KG1 (cell line): ENCODE data around the gene KRT38.

Experiments
- DNase-seq: peaks from one replicate; lab custom pipeline; 2025; lab: John Stamatoyannopoulos, UW

The KRT38 gene

GRCh38 chr17:41440531-41441033 is at the start of gene KRT38:
TSS of gene KRT38 (minus strand) at chr17:41440983. CDS start at chr17:41440921, 62 bp downstream.
- DNase-seq = no peak

DNA sequence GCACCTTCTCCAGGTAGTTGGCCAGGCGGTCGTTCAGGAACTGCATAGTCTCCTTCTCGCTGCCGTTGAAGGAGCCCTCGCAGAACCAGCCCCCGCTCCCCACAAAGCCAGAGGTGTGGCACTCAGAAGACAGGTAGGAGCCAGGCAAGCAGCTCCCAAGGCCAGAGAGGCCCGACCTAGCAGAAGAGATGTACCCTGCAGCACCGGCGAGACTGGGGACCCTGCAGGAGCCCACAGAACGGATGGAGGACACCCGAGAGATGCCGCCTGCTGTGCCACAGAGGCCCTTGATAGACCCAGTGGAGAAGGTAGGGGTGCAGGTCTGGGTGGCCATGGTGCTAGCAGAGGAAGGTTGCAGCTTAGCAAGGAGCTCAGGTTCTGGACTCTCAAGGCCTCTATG is 48.7 kb upstream of the KRT38 start, which contains the start of gene KRT36:
Gene KRT36 (minus strand): TSS at position 380 of the 400 bp plus-strand sequence. CDS start 46 bp downstream, at position 334.
- no peak for DNase-seq

DNA sequence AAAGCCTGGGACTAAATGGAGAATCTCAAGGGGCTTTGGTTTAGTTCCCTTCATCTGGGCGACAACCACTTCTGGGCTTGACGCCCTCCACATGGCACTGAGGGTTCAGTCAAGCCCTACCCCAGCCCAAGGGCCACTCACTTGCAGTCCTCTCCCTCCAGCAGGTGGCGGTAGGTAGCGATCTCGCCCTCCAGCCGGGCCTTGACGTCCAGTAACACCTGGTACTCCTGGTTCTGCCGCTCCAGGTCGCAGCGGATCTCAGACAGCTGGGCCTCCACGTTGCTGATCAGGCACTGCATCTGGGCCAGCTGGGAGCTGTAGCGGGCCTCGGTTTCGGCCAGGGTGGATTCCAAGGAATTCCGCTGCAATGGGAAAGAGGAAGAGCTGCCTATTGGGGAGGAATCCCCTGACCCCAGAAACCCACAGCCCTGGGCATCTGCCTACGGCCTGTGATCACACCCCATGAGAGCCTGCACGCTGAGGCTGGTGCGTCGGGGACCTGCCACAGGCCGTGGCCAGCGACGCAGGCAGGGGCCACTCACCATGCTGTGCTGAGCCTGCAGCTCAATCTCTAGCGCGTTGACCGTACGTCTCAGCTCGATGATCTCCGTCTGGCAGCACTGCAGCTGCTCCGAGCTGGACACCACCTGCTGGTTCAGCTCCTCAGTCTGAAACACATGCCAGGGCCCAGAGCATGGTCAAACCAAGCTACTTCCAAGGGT is 46.2 kb upstream of the KRT38 start:
- DNase-seq = no peak

DNA sequence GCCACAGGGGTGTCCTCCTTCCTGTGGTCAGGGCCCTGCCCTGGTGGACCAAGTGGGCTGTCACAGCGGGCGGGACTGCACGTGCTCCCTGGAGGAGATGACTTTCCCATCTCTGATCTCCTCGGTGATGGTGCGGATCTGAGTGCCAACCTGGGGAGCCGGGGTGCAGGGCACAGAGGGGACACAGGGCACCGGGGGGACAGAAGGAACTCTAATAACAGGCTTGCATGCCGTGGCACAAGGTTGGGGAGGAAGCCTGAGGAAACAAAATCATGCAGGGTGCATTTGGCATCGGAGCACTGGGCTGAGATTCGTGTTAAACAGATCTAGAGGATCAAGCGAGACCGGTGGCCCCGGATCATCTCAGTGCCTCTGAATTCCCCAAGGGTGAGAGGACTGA is 45.5 kb upstream of the KRT38 start:
- no peak for DNase-seq

- DNase-seq = no peak
These were observed 44.4 kb upstream of the KRT38 start for GRCh38 chr17:41484920-41485904.

DNA sequence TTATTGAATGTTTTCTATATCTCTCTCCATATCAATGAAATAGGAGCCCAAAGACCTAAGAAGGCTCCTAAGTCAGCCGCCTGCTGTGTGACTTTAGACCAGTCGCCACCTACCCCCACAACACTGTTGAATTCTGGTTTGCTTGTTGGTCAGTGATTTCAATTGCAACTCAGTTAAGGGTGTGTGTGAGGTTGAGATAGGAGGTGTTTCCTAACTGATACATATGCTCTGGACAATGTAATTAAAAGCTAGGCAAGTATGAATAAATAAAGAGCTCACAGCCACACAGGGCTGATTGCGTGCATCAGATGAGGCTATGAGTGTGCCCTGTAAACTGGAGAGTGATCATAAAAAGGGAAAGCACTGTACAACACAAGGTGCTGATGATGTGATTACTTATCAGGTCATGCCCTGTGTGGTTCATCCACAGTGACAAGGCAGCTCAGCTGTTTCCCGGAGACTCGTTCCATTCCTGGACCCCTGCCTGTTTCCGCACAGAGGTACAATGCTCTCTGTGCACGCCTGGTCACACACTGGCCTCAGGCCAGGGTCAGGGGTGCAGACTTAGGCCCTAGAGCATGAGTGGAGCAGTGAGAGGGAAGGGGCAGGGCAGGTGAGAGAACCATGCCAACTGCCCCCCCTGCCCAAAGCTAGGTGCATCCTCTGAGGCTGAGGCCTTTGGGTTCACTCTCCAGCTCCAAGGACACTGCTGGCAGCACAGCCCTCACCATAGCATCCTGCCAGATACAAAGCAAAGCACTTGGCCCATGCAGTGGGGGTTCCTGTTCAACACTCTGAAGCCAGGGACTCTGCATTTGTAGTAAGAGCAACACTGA is 43.4 kb upstream of the KRT38 start:
- no peak for DNase-seq

DNA sequence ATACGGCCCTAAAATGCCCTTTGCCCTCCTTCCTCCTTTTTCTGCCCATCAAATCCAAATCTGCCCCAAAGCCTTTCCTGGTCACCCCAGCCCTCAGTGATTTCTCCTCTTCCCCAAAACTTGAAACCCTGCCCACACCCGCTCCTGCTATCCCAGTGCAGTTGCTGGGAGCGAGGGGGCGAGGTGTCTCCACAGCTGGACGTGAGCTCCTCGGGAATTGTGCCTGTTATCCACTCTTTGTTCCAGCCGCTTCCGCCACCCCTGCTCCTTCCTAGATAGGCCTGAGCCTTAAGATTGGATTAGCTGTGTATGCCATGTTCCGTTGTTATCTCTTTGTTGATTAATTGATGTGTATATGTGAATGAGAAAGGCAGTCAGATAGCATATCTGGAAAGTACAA is 42.7 kb upstream of the KRT38 start:
- DNase-seq = no peak

GRCh38 chr17:41481036-41481435 is 40.3 kb upstream of the KRT38 start, which contains the start of gene KRT35:
TSS of gene KRT35 (minus strand) at chr17:41481151. CDS start at chr17:41481097, 54 bp downstream.
- no peak for DNase-seq

DNA sequence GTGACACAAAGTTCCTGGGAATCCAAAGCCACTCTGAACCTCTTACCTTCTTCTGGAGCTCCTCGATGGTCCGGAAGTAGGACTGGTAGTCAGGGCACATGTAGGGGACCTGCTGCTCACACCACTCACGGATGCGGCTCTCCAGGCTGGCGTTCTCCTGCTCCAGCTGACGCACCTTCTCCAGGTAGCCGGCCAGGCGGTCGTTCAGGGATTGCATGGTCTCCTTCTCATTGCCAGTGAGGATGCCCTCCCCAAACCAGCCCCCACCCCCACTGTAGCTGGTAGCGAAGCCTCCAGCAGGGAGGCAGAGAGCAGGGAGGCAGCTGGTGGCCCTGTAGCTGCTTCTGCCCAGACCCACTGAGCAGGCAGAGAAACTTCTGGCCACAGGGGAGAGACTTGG is 39.8 kb upstream of the KRT38 start:
- DNase-seq = no peak

GRCh38 chr17:41480136-41480535 is 39.4 kb upstream of the KRT38 start:
- DNase-seq = no peak

DNA sequence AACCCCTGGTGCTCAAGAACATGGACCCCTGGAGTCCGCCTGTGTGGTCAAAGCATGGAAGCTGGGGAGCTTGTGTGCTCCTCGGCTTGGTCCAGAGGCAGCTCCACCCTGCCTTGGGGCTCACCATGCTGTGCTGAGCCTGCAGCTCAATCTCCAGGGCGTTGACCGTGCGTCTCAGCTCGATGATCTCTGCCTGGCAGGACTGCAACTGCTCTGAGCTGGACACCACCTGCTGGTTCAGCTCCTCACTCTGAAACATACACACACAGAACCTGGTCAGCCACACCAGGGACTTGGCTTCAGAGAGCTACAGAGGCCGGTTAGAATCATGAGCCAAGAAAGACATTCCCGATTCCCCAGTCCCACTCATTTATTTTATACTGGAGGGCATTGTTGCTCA is 37.5 kb upstream of the KRT38 start:
- DNase-seq = no peak

DNA sequence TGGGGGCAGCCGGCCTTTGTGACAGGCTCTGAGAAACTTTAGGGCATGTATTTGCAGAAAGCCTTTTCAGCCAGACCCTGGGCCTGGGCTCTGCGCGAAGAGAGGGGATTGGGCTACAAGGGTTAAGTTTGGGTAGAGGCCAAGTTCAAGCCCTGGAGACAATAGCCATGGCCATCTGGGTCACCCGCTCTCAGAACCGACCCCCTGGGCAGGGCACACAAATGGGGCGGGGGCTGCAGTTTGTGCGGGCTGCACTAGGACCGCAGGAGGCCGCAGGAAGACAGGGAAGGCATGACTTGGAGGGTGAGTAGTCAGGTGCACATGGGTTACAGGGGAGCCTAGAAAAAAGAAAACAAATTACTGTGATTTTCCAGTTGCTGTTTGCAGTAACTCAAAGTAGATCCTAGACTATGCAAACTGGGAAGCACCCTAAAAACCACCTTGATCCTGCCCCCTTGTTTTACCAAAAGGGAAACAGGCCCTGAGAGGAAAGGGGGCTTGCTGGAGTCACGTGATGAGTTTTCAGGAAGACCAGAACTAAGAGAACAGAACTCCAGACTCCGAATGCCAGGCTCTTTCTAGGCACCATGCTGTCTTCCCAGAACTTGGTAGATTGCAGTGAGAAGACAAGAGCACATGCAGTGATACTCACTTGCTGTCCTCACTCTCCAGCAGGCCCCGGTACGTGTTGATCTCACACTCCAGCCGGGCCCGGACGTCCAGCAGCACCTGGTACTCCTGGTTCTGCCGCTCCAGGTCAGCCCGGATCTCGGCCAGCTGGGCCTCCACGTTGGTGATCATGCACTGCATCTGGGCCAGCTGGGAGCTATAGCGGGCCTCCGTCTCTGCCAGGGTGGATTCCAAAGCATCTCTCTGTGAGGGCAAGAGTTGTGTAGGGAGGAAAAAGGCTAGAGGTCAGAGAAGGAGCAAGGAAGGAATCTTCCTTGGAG is 36.4 kb upstream of the KRT38 start:
- DNase-seq = no peak

DNA sequence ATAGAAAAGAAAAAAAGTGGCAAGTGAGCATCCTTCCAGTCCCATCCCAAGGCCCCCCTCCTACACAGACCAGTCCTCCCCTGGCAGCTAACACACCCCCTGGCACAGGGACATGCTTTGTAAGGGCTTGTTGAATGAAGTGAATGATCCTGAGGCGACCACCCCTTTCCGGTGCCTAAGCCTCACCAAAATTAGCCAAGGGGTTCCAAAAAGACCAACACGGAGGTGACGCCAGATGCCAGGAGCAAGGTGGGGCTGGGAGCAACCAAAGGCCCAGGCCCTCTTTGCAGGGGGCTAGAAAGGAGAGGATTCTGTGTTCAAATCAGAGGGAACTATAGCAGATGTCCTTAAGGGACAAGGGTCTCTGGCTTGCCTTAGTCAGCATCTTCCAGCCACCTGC is 34.6 kb upstream of the KRT38 start:
- DNase-seq = no peak

DNA sequence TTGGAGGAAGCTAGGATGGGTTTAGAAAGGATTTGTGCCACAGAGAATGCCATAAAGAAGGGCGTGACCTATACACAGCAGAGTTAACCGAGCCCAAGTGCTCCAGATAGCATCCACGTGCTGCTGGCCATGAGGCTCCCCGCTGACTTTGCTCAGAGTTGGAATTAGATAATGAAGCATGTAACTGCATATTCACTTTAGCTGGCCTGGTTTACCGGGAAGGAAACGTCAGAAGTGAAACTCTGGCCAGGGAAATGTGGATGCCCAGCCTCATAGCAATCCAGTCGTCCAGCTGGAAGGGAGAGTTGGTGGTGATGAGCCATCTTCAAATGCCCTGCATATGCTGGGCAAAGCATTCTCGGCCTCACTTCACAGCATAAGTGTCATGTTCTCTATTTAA is 34.1 kb upstream of the KRT38 start:
- no peak for DNase-seq

DNA sequence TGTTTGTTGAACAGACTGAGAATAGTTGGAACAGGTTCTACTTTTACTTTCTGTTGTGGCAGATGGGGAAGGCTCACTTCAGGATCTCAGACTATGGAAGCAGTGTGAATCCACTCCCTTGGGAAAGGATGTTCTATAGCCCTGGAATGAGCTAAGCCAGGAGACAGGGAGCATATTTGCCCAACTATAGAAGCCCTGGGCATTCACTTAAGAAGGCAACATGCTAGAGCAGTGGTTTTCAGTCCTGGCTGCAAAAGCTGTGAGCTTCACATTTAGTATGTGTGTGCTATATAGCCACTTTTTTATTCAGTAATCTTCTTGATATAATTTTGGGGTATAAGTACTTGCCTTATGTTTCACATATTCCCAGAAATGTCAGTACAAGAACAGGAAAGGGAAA is 27.6 kb upstream of the KRT38 start:
- no peak for DNase-seq

GRCh38 chr17:41467561-41467960 is 26.8 kb upstream of the KRT38 start:
- DNase-seq = no peak

- DNase-seq = no peak
These were observed 26.2 kb upstream of the KRT38 start, which contains the start of gene KRT32 for GRCh38 chr17:41466988-41467387. TSS of gene KRT32 (minus strand) at chr17:41467386. CDS start at chr17:41467325, 61 bp downstream.

- no peak for DNase-seq
These were observed 23.9 kb upstream of the KRT38 start for GRCh38 chr17:41464682-41465081.

GRCh38 chr17:41464173-41464572 is 23.4 kb upstream of the KRT38 start:
- DNase-seq = no peak

- DNase-seq = no peak
These were observed 23.0 kb upstream of the KRT38 start for GRCh38 chr17:41463746-41464145.
